Kidney tubule cell (primary cell): Measurements from ENCODE around the gene PDE4D.
A peak's percentile ranks its signal among the peaks of the same experiment; 100 is the strongest.

Source experiments
- DNase-seq: peaks from one replicate; pipeline ENCODE4 v3.0.0-alpha.2; 2018; ENCODE audit warnings: low spot score

PDE4D gene

DNA sequence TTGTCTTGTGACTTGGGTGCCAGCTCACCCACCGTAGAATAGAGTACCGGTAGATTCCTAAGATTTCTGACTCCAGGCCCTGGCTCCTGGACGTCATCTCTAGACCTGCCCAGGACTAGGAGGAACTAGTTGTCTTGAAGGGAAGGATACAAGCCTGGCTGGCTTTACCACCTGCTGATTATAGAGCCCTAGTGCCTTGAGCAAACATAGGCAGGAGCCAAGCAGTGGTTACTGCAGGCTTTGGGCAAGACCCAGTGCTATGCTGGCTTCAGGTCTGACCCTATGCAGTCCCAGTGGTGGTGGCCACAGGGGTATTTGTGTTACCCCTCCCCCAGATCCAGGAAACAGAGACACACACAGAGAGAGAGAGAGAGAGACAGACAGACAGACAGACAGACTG lies 606.2 kb downstream of the PDE4D start:
- peak; percentile 39 for DNase-seq

GRCh38 chr5:59286510-59286909 lies 607.0 kb downstream of the PDE4D start:
- DNase-seq, result no peak

GRCh38 chr5:59285300-59286016 lies 608.1 kb downstream of the PDE4D start:
- no peak for DNase-seq

DNA sequence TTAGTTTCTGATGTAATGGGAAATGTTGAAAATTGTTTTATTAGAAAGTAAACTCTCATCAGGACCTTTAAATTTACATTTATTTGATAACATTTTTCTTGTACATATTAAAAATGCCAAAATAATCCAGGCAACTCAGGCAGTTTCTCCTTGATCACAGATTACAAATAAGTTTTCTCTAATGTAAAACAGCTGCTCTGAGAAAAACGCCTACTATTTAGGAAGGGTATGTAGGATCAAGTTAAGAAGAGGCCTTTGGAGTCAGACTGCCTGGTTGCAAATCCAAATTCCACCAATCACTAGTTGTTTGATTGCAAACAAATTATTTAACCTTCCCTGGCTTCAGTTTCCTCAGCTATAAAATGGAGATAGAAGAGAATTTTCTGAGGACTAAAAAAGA lies 610.8 kb downstream of the PDE4D start:
- no peak for DNase-seq

GRCh38 chr5:59279979-59280378 lies 613.5 kb downstream of the PDE4D start:
- peak; percentile 12 for DNase-seq

DNA sequence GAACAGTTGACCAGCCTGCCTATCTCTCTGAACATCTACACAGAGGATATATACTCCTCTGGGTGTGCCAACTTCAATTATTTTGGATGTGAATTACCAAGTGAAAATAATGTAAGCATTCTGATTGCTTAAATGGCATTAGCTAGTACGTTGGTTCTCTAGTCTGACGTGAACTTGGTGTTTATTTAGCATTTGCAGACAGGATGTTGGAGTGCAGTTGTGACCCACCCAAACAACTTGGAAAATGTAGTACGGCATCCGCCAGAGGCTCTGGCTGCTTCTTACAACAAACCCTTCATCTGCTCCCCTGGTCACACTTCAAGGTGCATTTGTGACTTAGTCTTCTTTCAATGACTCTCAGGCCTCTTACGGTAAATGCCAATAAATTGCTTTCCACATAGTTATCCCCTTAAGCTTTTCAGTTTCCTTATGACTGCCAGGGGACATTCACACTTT lies 616.6 kb downstream of the PDE4D start:
- no peak for DNase-seq

DNA sequence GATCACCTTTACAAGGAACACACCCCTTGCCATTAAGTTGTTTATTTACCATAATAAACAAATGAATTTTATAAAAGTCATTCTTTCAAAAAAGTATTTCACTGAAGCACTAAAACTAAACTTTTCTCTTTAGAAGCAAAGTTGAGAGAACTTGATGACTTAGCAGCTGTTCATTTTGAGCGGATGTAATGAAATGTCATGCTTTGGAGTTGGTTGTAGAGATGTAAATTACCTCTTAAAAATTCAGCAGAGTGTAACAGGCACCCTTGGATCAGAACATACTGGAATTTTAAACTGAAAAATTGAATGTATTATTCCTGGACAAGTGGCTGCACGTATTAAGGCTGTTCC lies 617.2 kb downstream of the PDE4D start:
- no peak for DNase-seq

DNA sequence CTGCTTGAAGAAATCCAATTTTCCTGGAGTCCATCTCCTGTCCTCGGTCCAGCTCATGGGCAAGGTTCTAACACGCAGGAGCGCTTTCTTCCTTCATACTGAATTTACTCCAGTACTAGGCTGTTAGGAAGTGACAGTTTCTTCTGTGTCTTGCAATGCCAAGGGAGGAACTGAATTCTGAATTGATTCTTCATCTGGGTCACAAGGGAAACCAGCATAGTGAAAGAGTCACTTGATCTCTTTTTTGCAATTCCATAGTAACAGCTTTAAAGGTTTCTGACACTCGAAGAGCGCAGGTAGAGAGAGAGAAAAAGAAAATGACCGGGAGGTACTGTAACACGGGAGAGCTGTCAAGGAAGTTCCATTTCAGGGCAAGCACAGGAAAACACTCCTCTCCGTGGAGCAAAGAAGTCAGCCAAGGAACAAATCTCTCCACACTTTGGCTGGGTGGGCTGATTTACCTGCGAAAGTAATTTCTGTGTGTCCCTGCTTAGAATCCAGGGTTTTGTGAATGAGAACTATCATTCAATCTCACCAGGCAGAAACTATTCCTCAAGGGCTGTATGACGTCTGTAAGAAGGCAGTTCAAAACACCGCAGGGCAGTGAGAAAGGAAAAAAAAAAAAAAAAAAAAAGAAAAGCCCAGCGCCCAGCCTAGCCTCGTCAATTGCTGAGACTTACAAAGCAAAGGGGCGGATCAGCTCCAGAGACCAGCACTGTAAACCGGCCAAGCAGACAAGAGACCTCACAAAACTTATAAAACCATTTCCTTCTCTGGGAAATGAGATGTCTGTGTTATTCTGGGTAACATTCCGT lies 617.8 kb downstream of the PDE4D start:
- peak; percentile 73 for DNase-seq

DNA sequence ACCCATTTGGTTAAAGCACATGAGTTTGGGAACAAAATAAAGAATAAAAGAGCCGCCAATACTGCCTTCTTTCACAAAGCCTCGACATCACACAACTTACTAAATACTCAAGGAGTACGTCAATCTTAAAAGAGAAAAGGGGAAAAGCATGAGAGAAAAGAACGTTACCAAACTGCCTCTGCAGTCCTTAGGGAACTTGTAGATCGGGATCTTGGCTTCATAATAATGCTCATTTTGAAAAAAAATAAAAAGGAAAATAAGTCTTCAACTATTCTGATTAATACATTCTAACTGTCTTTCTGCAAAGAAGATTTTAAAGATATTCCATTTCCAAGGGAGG lies 618.4 kb downstream of the PDE4D start:
- DNase-seq, result no peak

- DNase-seq, result no peak
Measured at GRCh38 chr5:59274106-59274636, 619.4 kb downstream of the PDE4D start.

DNA sequence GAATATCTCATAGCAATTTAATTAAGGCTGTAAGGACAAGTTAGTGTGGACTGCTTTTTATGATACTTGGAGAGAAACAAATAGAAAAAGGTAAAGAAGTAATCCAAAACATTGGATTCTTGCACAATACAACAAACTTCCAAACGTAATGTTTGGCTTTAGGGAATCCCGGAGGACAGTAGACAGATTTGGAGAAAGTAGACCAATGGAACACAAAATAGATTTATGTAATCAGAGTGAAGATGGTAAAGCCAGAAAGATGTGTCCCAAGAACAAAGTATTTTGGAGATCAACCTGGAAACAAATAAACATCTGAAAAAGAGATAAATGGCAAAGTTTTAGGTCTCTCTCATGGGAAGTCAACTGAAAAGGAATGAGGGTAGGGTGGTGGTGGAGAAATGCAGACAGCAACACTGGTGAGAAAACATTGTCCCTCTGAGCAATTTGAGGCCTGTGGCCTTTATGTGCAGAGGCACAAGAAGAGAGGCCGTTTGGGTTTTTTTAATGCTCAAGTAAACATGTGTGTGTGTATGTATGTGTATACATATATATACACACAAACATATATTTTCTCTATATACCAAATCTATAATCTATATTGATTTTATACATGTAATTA lies 620.6 kb downstream of the PDE4D start:
- no peak for DNase-seq

DNA sequence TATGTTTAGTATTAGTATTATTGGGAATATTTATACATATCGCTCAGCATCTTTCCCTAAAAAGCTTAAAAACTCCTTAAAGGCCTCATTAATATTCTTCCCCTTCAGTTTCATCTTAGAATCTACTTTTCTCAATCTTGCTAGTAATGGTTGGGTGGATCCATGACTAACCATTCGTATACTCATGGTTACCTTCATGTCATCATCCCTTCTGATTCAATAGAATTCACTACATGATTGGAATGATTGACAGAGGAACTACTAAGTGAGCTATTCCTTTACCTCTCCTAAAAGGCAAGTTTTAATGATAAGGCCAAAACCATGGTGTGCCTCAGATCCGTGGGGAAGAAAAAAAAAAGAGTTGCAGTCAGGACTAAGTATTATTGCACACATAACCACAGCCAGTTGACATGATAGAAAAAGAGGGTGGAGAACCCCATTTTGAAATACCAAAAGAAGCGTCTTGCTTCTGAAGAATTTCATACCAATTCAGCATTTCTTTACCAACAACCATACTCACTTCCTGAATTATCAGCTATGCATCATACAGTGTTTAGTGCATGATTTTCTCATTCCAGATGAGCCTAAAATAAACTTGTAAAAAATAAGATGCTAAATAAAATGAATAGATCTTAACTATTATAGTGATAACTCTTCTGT lies 624.6 kb downstream of the PDE4D start:
- peak; percentile 65 for DNase-seq

- DNase-seq, result no peak
Measured at GRCh38 chr5:59267033-59267432, 626.5 kb downstream of the PDE4D start.

DNA sequence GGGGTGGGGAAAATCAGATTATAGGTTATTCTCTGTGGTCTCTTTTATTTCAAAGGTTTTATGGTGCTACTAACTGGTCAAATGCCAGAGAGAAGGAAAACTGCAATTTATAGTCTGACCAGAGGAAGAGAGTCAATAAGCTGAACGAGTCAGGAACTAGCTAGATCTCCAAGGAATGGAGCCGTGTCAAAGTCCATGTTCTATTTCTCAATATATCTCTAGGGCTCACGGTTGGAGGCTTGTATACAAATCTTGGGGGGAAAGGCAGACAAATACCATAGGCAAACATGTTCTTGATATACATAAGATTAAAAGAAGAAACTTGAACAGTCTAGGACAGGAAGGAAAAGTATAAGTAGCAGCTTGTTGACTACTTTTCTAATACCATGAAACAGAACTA lies 627.1 kb downstream of the PDE4D start:
- DNase-seq, result no peak

- no peak for DNase-seq
Measured at GRCh38 chr5:59264639-59265245, 628.8 kb downstream of the PDE4D start.

GRCh38 chr5:59264013-59264412 lies 629.5 kb downstream of the PDE4D start:
- no peak for DNase-seq

- DNase-seq, result no peak
Measured at GRCh38 chr5:59261969-59262368, 631.6 kb downstream of the PDE4D start.

- DNase-seq, result no peak
Measured at GRCh38 chr5:59260973-59261372, 632.6 kb downstream of the PDE4D start.

GRCh38 chr5:59260200-59260599 lies 633.3 kb downstream of the PDE4D start:
- no peak for DNase-seq

DNA sequence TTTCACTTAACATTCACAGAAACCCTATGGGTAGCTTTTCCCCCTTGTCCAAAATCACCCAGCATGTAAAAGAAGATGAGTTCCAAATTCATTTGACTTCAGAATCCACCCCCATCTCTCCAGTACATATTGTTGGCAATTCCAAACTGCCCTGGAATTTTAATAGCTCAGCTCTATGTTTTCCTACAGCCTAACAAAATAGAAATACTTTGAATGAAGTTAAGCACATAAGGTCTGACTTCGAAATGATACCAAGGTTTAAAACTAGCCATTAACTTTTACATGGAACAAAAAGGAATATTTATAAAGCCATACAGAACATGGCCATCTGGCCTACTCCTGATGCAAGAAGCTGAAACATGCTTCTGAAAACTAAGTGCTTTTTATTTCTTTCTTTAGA lies 634.3 kb downstream of the PDE4D start:
- DNase-seq, result no peak

- DNase-seq, result no peak
Measured at GRCh38 chr5:59257488-59258400, 635.8 kb downstream of the PDE4D start.
